IMR-90 (cell line): Measurements from ENCODE around the gene TPO. TPM values are rescaled to one million over a fixed set of nuclear protein-coding genes. Genes with fewer than 3 reads are reported as not detected.

Experiments
- ATAC-seq: fragments of 200-7000 bp; cut with Tn5 transposase; 2 replicates; pipeline ENCODE4 v1.9.1; 2020; ENCODE audit warnings: low read depth, mild to moderate bottlenecking, moderate library complexity
- BruUV-seq: library from RNA; stranded (reverse); fragments of 400-500 nt; replicated peaks from 2 replicates; lab custom pipeline; 2021; lab: Mats Ljungman, UMichigan
- CTCF ChIA-PET: fragments of 300-600 bp; formaldehyde crosslinking; extraction: SDS; loops from one replicate; lab custom pipeline; 2021; ENCODE audit warnings: antibody characterized with exemption; lab: Yijun Ruan, JAX
- POLR2A ChIA-PET: fragments of 300-600 bp; sonication (Branson Sonifier 250); formaldehyde crosslinking; loops from one replicate; lab custom pipeline; 2022; ENCODE audit warnings: antibody characterized with exemption; ENCODE audit not compliant: unreplicated experiment; lab: Charles Lee
- DNase-seq: peaks from one replicate; pipeline ENCODE4 v3.0.0; 2013
- H2AFZ ChIP-seq: replicated peaks from 2 replicates; pipeline ENCODE3; 2013; ENCODE audit warnings: low read length, mild to moderate bottlenecking; ENCODE audit not compliant: poor library complexity
- H2AK5ac ChIP-seq: 2 replicates; pipeline ENCODE4 v1.6.1; 2013; ENCODE audit warnings: low read depth, low read length, inconsistent platforms
- H2AK9ac ChIP-seq: replicated peaks from 2 replicates; pipeline ENCODE3; 2013; ENCODE audit warnings: mild to moderate bottlenecking, low read depth, low read length, moderate library complexity; ENCODE audit not compliant: poor library complexity
- H2BK120ac ChIP-seq: 2 replicates; pipeline ENCODE4 v1.6.1; 2013; ENCODE audit warnings: low read depth, low read length, inconsistent platforms
- H2BK15ac ChIP-seq: 3 replicates; pipeline ENCODE4 v1.6.1; 2013; ENCODE audit warnings: low read depth, low read length, inconsistent platforms
- H2BK20ac ChIP-seq: 2 replicates; pipeline ENCODE4 v1.6.1; 2013; ENCODE audit warnings: low read depth, mild to moderate bottlenecking, inconsistent platforms, low read length, moderate library complexity
- H2BK5ac ChIP-seq: 2 replicates; pipeline ENCODE4 v1.6.1; 2013; ENCODE audit warnings: mild to moderate bottlenecking, low read depth, low read length, inconsistent platforms; ENCODE audit not compliant: poor library complexity, severe bottlenecking
- H3K14ac ChIP-seq: replicated peaks from 2 replicates; pipeline ENCODE4 v1.6.1; 2013; ENCODE audit warnings: low read depth, low read length, inconsistent platforms
- H3K18ac ChIP-seq: 2 replicates; pipeline ENCODE4 v1.6.1; 2013; ENCODE audit warnings: low read depth, low read length, control low read depth
- H3K23ac ChIP-seq: 2 replicates; pipeline ENCODE4 v1.6.1; 2013; ENCODE audit warnings: low read depth, low read length, inconsistent platforms
- H3K27ac ChIP-seq: 2 replicates; pipeline ENCODE4 v1.5.1; 2013; ENCODE audit warnings: mild to moderate bottlenecking, control low read depth, low read length; ENCODE audit not compliant: insufficient read depth
- H3K27me3 ChIP-seq: 2 replicates; pipeline ENCODE4 v1.6.1; 2013; ENCODE audit warnings: low read length; ENCODE audit not compliant: control insufficient read depth, insufficient read depth
- H3K36me3 ChIP-seq: 2 replicates; pipeline ENCODE4 v1.6.1; 2013; ENCODE audit warnings: low read length, mixed read lengths; ENCODE audit not compliant: control insufficient read depth, insufficient read depth
- H3K4ac ChIP-seq: 2 replicates; pipeline ENCODE4 v1.6.1; 2013; ENCODE audit warnings: low read depth, low read length, inconsistent platforms
- H3K4me1 ChIP-seq: 2 replicates; pipeline ENCODE4 v1.6.1; 2013; ENCODE audit warnings: low read length, mixed read lengths; ENCODE audit not compliant: control insufficient read depth, insufficient read depth
- H3K4me2 ChIP-seq: 2 replicates; pipeline ENCODE4 v1.6.1; 2013; ENCODE audit warnings: low read depth, mild to moderate bottlenecking, control low read depth, low read length, moderate library complexity
- H3K4me3 ChIP-seq: 2 replicates; pipeline ENCODE4 v1.5.1; 2013; ENCODE audit warnings: low read depth, mild to moderate bottlenecking, control low read depth, low read length, moderate library complexity; ENCODE audit not compliant: insufficient read depth
- H3K56ac ChIP-seq: 2 replicates; pipeline ENCODE4 v1.6.1; 2013; ENCODE audit warnings: low read length, inconsistent platforms; ENCODE audit not compliant: insufficient read depth; ENCODE audit errors: extremely low read depth
- H3K79me1 ChIP-seq, 2 experiments: 2 replicates each; pipeline ENCODE4 v1.6.1; 2013; ENCODE audit warnings: low read length in 2 of 2, inconsistent platforms in 1 of 2, low read depth in 1 of 2
- H3K9ac ChIP-seq: 2 replicates; pipeline ENCODE4 v1.6.1; 2013; ENCODE audit warnings: low read depth, low read length, control low read depth
- H3K9me1 ChIP-seq: 2 replicates; pipeline ENCODE4 v1.6.1; 2013; ENCODE audit warnings: low read length, inconsistent platforms; ENCODE audit not compliant: insufficient read depth
- H3K9me3 ChIP-seq: 2 replicates; pipeline ENCODE4 v1.6.1; 2013; ENCODE audit warnings: low read length; ENCODE audit not compliant: control insufficient read depth, insufficient read depth
- H4K20me1 ChIP-seq: 2 replicates; pipeline ENCODE4 v1.6.1; 2013; ENCODE audit warnings: low read length, inconsistent platforms; ENCODE audit not compliant: insufficient read depth
- H4K5ac ChIP-seq: 2 replicates; pipeline ENCODE4 v1.6.1; 2013; ENCODE audit warnings: mild to moderate bottlenecking, low read depth, low read length, control low read depth
- H4K8ac ChIP-seq, 2 experiments: 2 replicates each; pipeline ENCODE4 v1.6.1; 2013; ENCODE audit warnings: low read depth in 2 of 2, low read length in 2 of 2, control low read depth in 1 of 2, inconsistent platforms in 1 of 2
- H4K91ac ChIP-seq: 2 replicates; pipeline ENCODE4 v1.6.1; 2013; ENCODE audit warnings: low read depth, low read length, inconsistent platforms; ENCODE audit not compliant: insufficient read depth
- BHLHE40 ChIP-seq: fragments of 150-350 bp; IDR thresholded peaks from 2 replicates; pipeline ENCODE4 v1.6.1; 2016; ENCODE audit warnings: mild to moderate bottlenecking, low read depth, low read length
- CEBPB ChIP-seq: IDR thresholded peaks from 2 replicates; pipeline ENCODE4 v1.6.1; 2012; ENCODE audit warnings: low read depth, low read length, improper control_type of control experiment
- CHD1 ChIP-seq: IDR thresholded peaks from 2 replicates; pipeline ENCODE4 v1.6.1; 2012; ENCODE audit warnings: low read depth, low read length, improper control_type of control experiment
- FOS ChIP-seq: fragments of 150-350 bp; IDR thresholded peaks from 2 replicates; pipeline ENCODE4 v1.6.1; 2016; ENCODE audit warnings: low read depth, low read length
- MAFK ChIP-seq: IDR thresholded peaks from 2 replicates; pipeline ENCODE4 v1.6.1; 2012; ENCODE audit warnings: low read depth, low read length, improper control_type of control experiment
- MAZ ChIP-seq: IDR thresholded peaks from 2 replicates; pipeline ENCODE4 v1.6.1; 2012; ENCODE audit warnings: low read depth, mild to moderate bottlenecking, low read length, improper control_type of control experiment, moderate library complexity, borderline replicate concordance
- MXI1 ChIP-seq: IDR thresholded peaks from 2 replicates; pipeline ENCODE4 v1.6.1; 2012; ENCODE audit warnings: low read depth, mild to moderate bottlenecking, low read length, moderate library complexity, borderline replicate concordance
- NFE2L2 ChIP-seq: fragments of 150-350 bp; IDR thresholded peaks from 2 replicates; pipeline ENCODE4 v1.6.1; 2016; ENCODE audit warnings: low read depth, mild to moderate bottlenecking, low read length
- POLR2A ChIP-seq: IDR thresholded peaks from 2 replicates; pipeline ENCODE4 v1.6.1; 2012; ENCODE audit warnings: mild to moderate bottlenecking, low read depth, low read length
- RAD21 ChIP-seq: IDR thresholded peaks from 2 replicates; pipeline ENCODE4 v1.6.1; 2012; ENCODE audit warnings: low read length, improper control_type of control experiment
- RCOR1 ChIP-seq: IDR thresholded peaks from 2 replicates; pipeline ENCODE4 v1.6.1; 2012; ENCODE audit warnings: mild to moderate bottlenecking, low read length, improper control_type of control experiment; ENCODE audit not compliant: insufficient replicate concordance
- RFX5 ChIP-seq: IDR thresholded peaks from 2 replicates; pipeline ENCODE4 v1.8.0; 2012; ENCODE audit warnings: low read depth, mild to moderate bottlenecking, low read length, moderate library complexity
- SMC3 ChIP-seq: fragments of 150-350 bp; IDR thresholded peaks from 2 replicates; pipeline ENCODE4 v1.6.1; 2016; ENCODE audit warnings: low read depth, mild to moderate bottlenecking, antibody characterized with exemption, low read length, moderate library complexity
- USF2 ChIP-seq: fragments of 150-350 bp; IDR thresholded peaks from 2 replicates; pipeline ENCODE4 v1.6.1; 2017; ENCODE audit warnings: mild to moderate bottlenecking, antibody characterized with exemption, low read length, low read depth
- WGBS, 2 experiments: methylation state at CpG; one replicate each; pipeline versions ENCODE4 v1.1.5 to v1.1.7; 2013; ENCODE audit warnings: missing lambda C conversion rate in 2 of 2; ENCODE audit not compliant: insufficient read length in 1 of 2; ENCODE audit errors: extremely low coverage in 2 of 2; 5-methylcytosine and 5-hydroxymethylcytosine counted together
- dilution Hi-C: fragments of 300-500 bp; cut with HindIII; formaldehyde crosslinking; loops from one replicate; pipeline ENCODE4 v1.14.3; 2018; ENCODE audit warnings: low sequenced_read_pairs; ENCODE audit not compliant: unreplicated experiment
- in situ Hi-C: fragments of 300-500 bp; cut with MboI; formaldehyde crosslinking; loops from 3 replicates; pipeline ENCODE4 v1.14.3; 2019; ENCODE audit warnings: low sequenced_read_pairs, inconsistent platforms, mixed read lengths
- intact Hi-C: fragments of 100-400 bp; cut with micrococcal nuclease; formaldehyde crosslinking; loops from 2 replicates; pipeline ENCODE4 v1.10.0; 2022
- polyA plus RNA-seq, 3 experiments: library from polyadenylated mRNA; depleted of rRNA; stranded (reverse); fragments of >200 nt; gene quantifications; 2 replicates each; pipeline ENCODE4 v1.2.3, GENCODE V29; 2012; ENCODE audit warnings: low replicate concordance in 1 of 3
- total RNA-seq: library from RNA; depleted of rRNA; stranded (reverse); fragments of >200 nt; gene quantifications from 2 replicates; pipeline ENCODE4 v1.2.3, GENCODE V29; 2012
- TF ChIP-seq, protein P1 (sequence below): fragments of 150-350 bp; IDR thresholded peaks from 2 replicates; pipeline ENCODE4 v1.6.1; 2016; ENCODE audit warnings: low read depth, mild to moderate bottlenecking, low read length, moderate library complexity, borderline replicate concordance
- TF ChIP-seq, protein P2 (sequence below): conservative IDR thresholded peaks from 2 replicates; pipeline ENCODE4 v1.5.1; 2012; ENCODE audit warnings: mild to moderate bottlenecking, low read depth, low read length, improper control_type of control experiment

The TPO gene
- total and polyA plus RNA-seq, 2 of the 4 experiments (the other 2 are of a cell fraction): not detected

DNA sequence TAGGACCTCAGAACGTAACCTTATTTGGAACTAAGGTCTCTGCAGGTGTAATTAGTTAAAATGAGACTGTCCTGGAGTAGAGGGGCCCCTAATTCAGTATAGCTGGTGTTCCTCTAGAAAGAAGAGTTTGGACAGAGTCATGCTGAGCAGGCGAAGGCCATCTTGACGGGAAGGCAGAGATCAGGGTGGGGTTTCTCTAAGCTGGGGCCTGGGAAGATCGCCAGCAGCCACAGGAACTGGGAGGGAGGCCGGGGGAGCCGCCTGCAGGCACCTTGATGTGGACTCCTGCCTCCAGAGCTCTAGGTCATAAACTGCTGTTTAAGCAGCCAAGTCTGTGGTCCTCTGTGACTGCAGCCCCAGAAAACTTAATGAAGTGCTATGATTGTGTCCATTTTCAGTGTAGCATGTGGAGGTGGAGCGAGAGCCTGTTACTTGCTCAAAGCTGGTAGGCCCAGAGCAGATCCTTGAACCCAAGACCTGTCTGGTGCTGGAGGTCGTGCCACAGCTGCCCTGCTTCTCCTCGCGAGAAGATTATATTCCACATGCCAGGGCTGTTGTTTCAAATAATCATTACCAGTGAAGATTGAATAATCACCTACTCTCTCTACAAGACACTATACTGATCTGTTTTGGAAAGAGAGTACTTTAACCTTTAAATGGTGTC is 105.7 kb downstream of the TPO start:
- no peak overlapping the region for H3K4ac ChIP-seq
- H2BK5ac ChIP-seq: no peak overlapping the region
- no peak overlapping the region for H3K18ac ChIP-seq
- no peak overlapping the region for H2BK120ac ChIP-seq
- H3K9ac ChIP-seq: no peak overlapping the region
- no peaks in the 10 kb centered on the region for H3K4me1 ChIP-seq
- no peak overlapping the region for H3K56ac ChIP-seq
- H3K4me3 ChIP-seq: no peak overlapping the region
- no peaks in the 10 kb centered on the region for H3K36me3 ChIP-seq
- H4K20me1 ChIP-seq: no peaks in the 10 kb centered on the region
- H2AK9ac ChIP-seq: no peak overlapping the region
- dilution Hi-C loops: no loop called here
- H3K4me2 ChIP-seq: no peak overlapping the region
- H2AFZ ChIP-seq: no peak overlapping the region
- no peaks in the 10 kb centered on the region for H3K9me1 ChIP-seq
- ATAC-seq (no peak), DNase-seq (no peak)
- intact Hi-C loops: no loop called here
- H2BK15ac ChIP-seq: no peak overlapping the region
- TF ChIP-seq USF2 (no peak), RCOR1 (no peak), BHLHE40 (no peak), CHD1 (no peak), RAD21 (no peak), RFX5 (no peak), MAZ (no peak), SMC3 (no peak), POLR2A (no peak), CEBPB (no peak), NFE2L2 (no peak), FOS (no peak), MXI1 (no peak), MAFK (no peak)
- TF ChIP-seq, protein P1, sequence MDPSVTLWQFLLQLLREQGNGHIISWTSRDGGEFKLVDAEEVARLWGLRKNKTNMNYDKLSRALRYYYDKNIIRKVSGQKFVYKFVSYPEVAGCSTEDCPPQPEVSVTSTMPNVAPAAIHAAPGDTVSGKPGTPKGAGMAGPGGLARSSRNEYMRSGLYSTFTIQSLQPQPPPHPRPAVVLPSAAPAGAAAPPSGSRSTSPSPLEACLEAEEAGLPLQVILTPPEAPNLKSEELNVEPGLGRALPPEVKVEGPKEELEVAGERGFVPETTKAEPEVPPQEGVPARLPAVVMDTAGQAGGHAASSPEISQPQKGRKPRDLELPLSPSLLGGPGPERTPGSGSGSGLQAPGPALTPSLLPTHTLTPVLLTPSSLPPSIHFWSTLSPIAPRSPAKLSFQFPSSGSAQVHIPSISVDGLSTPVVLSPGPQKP: no peak
- TF ChIP-seq, protein P2, sequence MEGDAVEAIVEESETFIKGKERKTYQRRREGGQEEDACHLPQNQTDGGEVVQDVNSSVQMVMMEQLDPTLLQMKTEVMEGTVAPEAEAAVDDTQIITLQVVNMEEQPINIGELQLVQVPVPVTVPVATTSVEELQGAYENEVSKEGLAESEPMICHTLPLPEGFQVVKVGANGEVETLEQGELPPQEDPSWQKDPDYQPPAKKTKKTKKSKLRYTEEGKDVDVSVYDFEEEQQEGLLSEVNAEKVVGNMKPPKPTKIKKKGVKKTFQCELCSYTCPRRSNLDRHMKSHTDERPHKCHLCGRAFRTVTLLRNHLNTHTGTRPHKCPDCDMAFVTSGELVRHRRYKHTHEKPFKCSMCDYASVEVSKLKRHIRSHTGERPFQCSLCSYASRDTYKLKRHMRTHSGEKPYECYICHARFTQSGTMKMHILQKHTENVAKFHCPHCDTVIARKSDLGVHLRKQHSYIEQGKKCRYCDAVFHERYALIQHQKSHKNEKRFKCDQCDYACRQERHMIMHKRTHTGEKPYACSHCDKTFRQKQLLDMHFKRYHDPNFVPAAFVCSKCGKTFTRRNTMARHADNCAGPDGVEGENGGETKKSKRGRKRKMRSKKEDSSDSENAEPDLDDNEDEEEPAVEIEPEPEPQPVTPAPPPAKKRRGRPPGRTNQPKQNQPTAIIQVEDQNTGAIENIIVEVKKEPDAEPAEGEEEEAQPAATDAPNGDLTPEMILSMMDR: no peak
- ChIA-PET CTCF (no interaction called here), POLR2A (no interaction called here)
- H3K14ac ChIP-seq: no peak overlapping the region
- no peak overlapping the region for H2AK5ac ChIP-seq
- no peak overlapping the region for H3K23ac ChIP-seq
- 31% methylated on average over 2 of the region's 10 CpGs; no CpG with 5 or more reads in 1 of the 2 experiments for WGBS, 2 experiments
- in situ Hi-C loops: no loop called here
- no peak overlapping the region for H4K91ac ChIP-seq
- H3K9me3 ChIP-seq: no peaks in the 10 kb centered on the region
- H3K27ac ChIP-seq: no peak overlapping the region
- H4K8ac ChIP-seq: no peak overlapping the region
- no peaks in the 10 kb centered on the region for H3K79me1 ChIP-seq
- H3K27me3 ChIP-seq: peaks cover 5% of the 10 kb centered on the region; the same call in 1 of the 2 replicates
- no peak overlapping the region for H4K5ac ChIP-seq
- no TSS peak for BruUV-seq
- no peak overlapping the region for H2BK20ac ChIP-seq
